DMS114 treated with DMSO at 0.1 percent for 48 hours (cell line): ENCODE data around the gene MPC1.

Experiments
- DNase-seq: peaks from one replicate; lab custom pipeline; 2025; ENCODE audit not compliant: unreplicated experiment; lab: John Stamatoyannopoulos, UW

The MPC1 gene

DNA sequence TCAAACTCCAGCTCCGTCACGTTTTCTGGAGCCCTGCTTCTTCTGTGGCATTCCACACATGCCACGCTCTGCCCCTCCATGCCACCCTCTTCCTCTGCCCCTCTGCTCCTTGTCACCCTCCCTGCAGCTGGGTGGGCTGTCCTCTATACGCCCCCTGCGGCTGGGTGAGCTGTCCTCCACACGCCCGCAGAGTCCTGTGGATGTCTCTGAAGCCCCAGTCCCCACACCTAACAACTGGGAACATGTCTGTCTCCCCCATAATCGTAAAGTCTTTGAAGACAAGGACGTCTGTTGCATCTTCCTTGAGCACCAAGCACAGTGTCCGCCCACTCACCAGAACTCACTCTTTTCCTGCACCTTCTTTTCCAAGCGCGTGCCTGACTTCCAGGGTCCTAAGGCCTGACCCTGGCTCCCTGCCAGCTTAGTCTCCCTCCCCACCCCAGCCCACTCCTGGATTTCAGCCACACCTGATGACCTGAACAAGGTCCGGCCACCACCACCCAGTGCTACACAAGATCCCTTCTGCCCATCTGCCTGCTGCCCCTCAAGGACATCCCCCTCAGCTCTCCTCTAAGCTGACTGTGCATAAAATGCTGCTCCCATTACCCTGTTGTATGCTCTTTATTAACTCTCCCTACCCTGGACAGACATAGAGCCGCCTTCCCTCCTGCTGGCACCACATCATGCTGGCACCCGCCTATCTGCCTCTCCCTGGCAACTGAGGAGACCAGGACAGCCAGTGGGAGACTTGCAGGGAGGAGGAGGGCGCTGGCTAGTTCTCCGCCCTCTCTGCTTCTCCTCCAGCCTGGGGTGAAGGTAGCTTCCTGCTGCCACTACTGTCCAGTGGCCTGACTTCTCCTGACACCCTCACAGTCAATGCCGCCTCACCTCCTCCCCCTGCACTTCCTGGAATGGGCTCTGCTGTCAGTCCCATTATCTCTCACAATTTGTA, 63.8 kb downstream of the MPC1 start:
- no peak for DNase-seq

DNA sequence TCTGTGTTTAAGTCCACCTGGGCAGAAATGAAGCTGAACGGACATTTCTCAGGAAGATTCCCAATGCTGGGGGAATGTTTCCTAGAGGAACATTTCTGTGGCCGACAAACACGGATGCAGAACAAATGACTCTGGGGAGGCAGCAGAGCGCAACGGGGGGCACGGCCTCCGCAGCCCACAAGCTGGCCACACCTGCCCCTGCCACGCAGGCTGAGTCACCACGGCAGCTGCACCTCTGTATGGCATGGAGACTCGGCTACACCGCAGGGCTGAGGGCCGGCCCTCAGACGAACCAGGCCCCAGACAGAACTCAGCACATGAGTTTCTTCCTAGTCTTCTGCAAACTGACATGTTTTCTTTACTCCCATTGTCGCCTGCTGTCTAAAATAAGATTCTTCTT, 64.5 kb downstream of the MPC1 start:
- DNase-seq: no peak

DNA sequence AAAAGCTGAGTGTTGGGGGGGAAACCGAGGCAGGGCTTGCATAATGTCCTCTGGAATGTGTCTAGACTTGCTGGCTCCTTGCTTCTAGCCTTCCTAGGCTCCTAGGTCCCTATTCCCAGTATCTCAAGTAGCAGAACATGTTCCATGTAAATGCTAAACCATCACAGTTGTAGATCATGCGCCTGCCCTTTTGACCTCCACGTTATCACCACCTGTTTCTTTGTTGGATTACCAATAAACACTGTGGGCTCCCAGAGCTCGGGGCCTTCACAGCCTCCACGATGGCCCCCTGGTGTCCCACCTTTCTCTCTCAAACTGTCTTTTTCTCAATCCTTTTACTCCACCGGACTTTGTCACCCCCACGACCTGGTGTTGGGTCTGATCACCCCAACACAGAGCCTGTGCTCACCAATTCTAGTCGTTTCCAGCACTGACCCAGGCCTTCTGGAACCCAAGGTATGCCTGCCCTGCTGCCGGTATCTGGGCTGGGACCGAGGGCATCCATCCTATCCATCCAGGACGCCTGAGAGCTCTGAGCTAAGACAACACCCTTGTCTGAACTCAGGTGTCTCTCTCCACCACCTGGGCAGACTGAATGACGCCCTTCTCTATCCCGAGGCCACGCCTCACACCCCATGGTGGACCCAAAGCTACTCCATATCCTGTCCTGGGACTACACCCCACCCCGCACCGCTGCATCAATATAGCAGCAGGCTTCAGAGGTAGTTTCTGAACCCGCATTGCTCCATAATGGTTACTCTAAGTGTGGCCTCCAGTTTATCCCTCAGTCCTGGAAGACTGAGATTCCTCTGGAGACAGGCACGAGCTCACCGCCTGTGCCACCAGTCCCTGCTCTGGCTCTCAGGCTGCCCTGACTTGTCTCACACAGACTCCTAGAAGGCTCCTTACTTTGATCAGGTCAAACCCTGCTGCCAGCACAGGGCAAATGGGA, 65.2 kb downstream of the MPC1 start:
- DNase-seq: no peak

DNA sequence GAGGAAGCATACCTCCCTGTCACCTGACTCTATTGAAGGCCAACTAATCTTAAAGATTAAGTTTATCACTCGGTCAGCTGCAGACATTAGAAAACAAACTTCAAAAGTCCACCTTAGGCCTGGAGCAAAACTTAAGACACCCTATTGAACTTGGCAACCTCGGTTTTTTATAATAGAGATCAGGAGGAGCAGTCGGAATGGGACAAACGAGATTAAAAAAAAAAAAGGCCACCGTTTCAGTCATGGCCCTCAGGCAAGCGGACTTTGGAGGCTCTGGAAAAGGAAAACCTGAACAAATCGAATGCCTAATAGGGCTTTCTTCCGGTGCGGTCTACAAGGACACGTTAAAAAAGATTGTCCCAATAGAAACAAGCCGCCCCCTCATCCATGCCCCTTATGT, 67.3 kb downstream of the MPC1 start:
- DNase-seq: no peak
